Fibroblast of lung (primary cell): ENCODE data around the gene IL21R. TPM values are rescaled to one million over a fixed set of nuclear protein-coding genes. Genes with fewer than 3 reads are reported as not detected.

Experiments
- DNase-seq, 2 donors: peaks; one replicate each; pipeline versions ENCODE4 v3.0.0 to v3.0.0-alpha.2; 2010; ENCODE audit warnings: low read depth in 2 of 2
- H2AFZ ChIP-seq: 2 replicates; pipeline ENCODE4 v1.5.1; 2012; ENCODE audit warnings: low read length, control low read depth, inconsistent platforms
- H3K27ac ChIP-seq: 2 replicates; pipeline ENCODE4 v1.5.1; 2011; ENCODE audit warnings: low read length, control low read depth; ENCODE audit not compliant: insufficient read depth
- H3K27me3 ChIP-seq: 2 replicates; pipeline ENCODE4 v1.5.1; 2011; ENCODE audit warnings: mild to moderate bottlenecking, low read length; ENCODE audit not compliant: control insufficient read depth, insufficient read depth
- H3K36me3 ChIP-seq: 2 replicates; pipeline ENCODE4 v1.5.1; 2011; ENCODE audit warnings: low read length; ENCODE audit not compliant: control insufficient read depth, insufficient read depth
- H3K4me1 ChIP-seq: 2 replicates; pipeline ENCODE4 v1.5.1; 2011; ENCODE audit warnings: low read length; ENCODE audit not compliant: control insufficient read depth, insufficient read depth; ENCODE audit errors: extremely low read depth
- H3K4me2 ChIP-seq: 2 replicates; pipeline ENCODE4 v1.5.1; 2011; ENCODE audit warnings: low read length, control low read depth; ENCODE audit not compliant: insufficient read depth; ENCODE audit errors: extremely low read depth
- H3K4me3 ChIP-seq, 4 experiments: fragments of 200-600 bp in 1 of 4; sonication (generic) in 1 of 4; replicated peaks in 1 of 4; 2 replicates each; pipeline ENCODE4 v1.5.1; 2011 to 2016; ENCODE audit warnings: low read length in 4 of 4, low read depth in 3 of 4, mild to moderate bottlenecking in 3 of 4, control low read depth in 2 of 4, inconsistent platforms in 1 of 4, mixed read lengths in 1 of 4; ENCODE audit not compliant: insufficient read depth in 1 of 4; ENCODE audit errors: control extremely low read depth in 1 of 4
- H3K79me2 ChIP-seq: 2 replicates; pipeline ENCODE4 v1.5.1; 2012; ENCODE audit warnings: mild to moderate bottlenecking, low read length, inconsistent platforms; ENCODE audit not compliant: control insufficient read depth, insufficient read depth
- H3K9ac ChIP-seq: 2 replicates; pipeline ENCODE4 v1.5.1; 2011; ENCODE audit warnings: mild to moderate bottlenecking, low read length, control low read depth; ENCODE audit not compliant: insufficient read depth
- H3K9me3 ChIP-seq: 2 replicates; pipeline ENCODE4 v1.5.1; 2012; ENCODE audit warnings: low read depth, low read length; ENCODE audit not compliant: control insufficient read depth, insufficient read depth
- H4K20me1 ChIP-seq: 2 replicates; pipeline ENCODE4 v1.5.1; 2011; ENCODE audit warnings: low read length; ENCODE audit not compliant: control insufficient read depth, insufficient read depth; ENCODE audit errors: extremely low read depth
- CTCF ChIP-seq, 2 donors: IDR thresholded peaks in 1 of 2; conservative IDR thresholded peaks in 1 of 2; 1 replicate in 1 of 2; 2 replicates in 1 of 2; pipeline ENCODE4 v1.5.1; 2011 to 2012; ENCODE audit warnings: low read length in 2 of 2, control low read depth in 1 of 2, inconsistent platforms in 1 of 2, low read depth in 1 of 2, mild to moderate bottlenecking in 1 of 2
- EZH2 ChIP-seq: IDR thresholded peaks from 2 replicates; pipeline ENCODE4 v1.5.1; 2012; ENCODE audit warnings: low read length, control low read depth, mild to moderate bottlenecking; ENCODE audit errors: missing control alignments
- polyA plus RNA-seq, 2 donors: library from polyadenylated mRNA; depleted of rRNA in 1 of 2; stranded (reverse) in 1 of 2; unstranded in 1 of 2; fragments of >200 nt; gene quantifications; 2 replicates each; pipeline ENCODE4 v1.2.1, GENCODE V29; 2011 to 2012; ENCODE audit warnings: missing spikeins in 1 of 2
- total RNA-seq: library from RNA; depleted of rRNA; stranded (reverse); fragments of >200 nt; gene quantifications from 2 replicates; pipeline ENCODE4 v1.2.1, GENCODE V29; 2014

IL21R gene
- total and polyA plus RNA-seq, 2 donors (not counting 1 experiment from before 2014, with no cell fraction given) = 0.95 to 7.4 TPM

- H3K4me1 ChIP-seq = no peaks in the 10 kb centered on the region
- no peaks in the 10 kb centered on the region for H4K20me1 ChIP-seq
- H3K27me3 ChIP-seq = no peaks in the 10 kb centered on the region
- H3K79me2 ChIP-seq = no peaks in the 10 kb centered on the region
- no peak overlapping the region for H3K27ac ChIP-seq
- no peaks in the 10 kb centered on the region for H3K9me3 ChIP-seq
- H2AFZ ChIP-seq = no peak overlapping the region
- no peak for DNase-seq
- no peak overlapping the region for H3K4me2 ChIP-seq
- no peaks in the 10 kb centered on the region for H3K36me3 ChIP-seq
- H3K9ac ChIP-seq = no peak overlapping the region
- TF ChIP-seq CTCF (conservative IDR thresholded peaks at IDR 0.05 in 1 of 2, IDR thresholded peaks at IDR 0.05 in 1 of 2; ENCODE audit: low read depth in 1 of 2, low read length in 2 of 2) (no peak), EZH2 (no peak)
- H3K4me3 ChIP-seq = no peak overlapping the region
These were observed 15.2 kb downstream of the IL21R start for GRCh38 chr16:27417047-27417671.

GRCh38 chr16:27421961-27422740 lies 20.2 kb downstream of the IL21R start:
- Histone ChIP-seq H3K4me2 (no peak overlapping the region), H4K20me1 (no peaks in the 10 kb centered on the region), H3K9ac (no peak overlapping the region), H2AFZ (no peak overlapping the region), H3K79me2 (no peaks in the 10 kb centered on the region), H3K4me1 (peaks cover 2% of the 10 kb centered on the region), H3K27ac (no peak overlapping the region), H3K4me3 (no peak overlapping the region), H3K9me3 (no peaks in the 10 kb centered on the region), H3K36me3 (no peaks in the 10 kb centered on the region), H3K27me3 (no peaks in the 10 kb centered on the region)
- DNase-seq = no peak
- TF ChIP-seq CTCF (conservative IDR thresholded peaks at IDR 0.05 in 1 of 2, IDR thresholded peaks at IDR 0.05 in 1 of 2; ENCODE audit: low read depth in 1 of 2, low read length in 2 of 2) = no peak
- no peak for TF ChIP-seq EZH2

- Histone ChIP-seq H3K27me3 (no peaks in the 10 kb centered on the region), H4K20me1 (no peaks in the 10 kb centered on the region), H3K79me2 (no peaks in the 10 kb centered on the region), H3K36me3 (no peaks in the 10 kb centered on the region), H2AFZ (no peak overlapping the region), H3K4me3 (no peak overlapping the region), H3K4me1 (peaks cover 2% of the 10 kb centered on the region), H3K4me2 (no peak overlapping the region), H3K27ac (no peak overlapping the region), H3K9ac (no peak overlapping the region), H3K9me3 (no peaks in the 10 kb centered on the region)
- TF ChIP-seq EZH2 = no peak
- TF ChIP-seq CTCF (conservative IDR thresholded peaks at IDR 0.05 in 1 of 2, IDR thresholded peaks at IDR 0.05 in 1 of 2; ENCODE audit: low read depth in 1 of 2, low read length in 2 of 2) = no peak
- no peak for DNase-seq
These were observed 23.0 kb downstream of the IL21R start for GRCh38 chr16:27424772-27425498.
